ENCODE measurements around the gene TBX10.
"Not testable (repeated sequence)": the region's sequence is repeated elsewhere in the genome, so short reads cannot be mapped to it uniquely, and the experiment has no call there.

TBX10 gene

GRCh38 chr11:67639438-67639859 is at the start of gene TBX10:
Gene TBX10, minus strand, starts transcription at chr11:67639763. Its CDS starts 291 bp downstream, at chr11:67639472.
- no peak for FAIRE-seq

GRCh38 chr11:67689178-67689577 is 49.6 kb upstream of the TBX10 start:
- TF ChIP-seq POLR2A (IDR thresholded peaks at IDR 0.05; ENCODE audit: low read depth, low read length), result no peak
- FAIRE-seq, result no peak
- DNase-seq (ENCODE audit: insufficient read length, low spot score), result no peak

More at GRCh38 chr11:67639438-67639859, at the start of gene TBX10:
- DNase-seq (ENCODE audit: insufficient read length, low spot score), result no peak
- TF ChIP-seq POLR2A (IDR thresholded peaks at IDR 0.05; ENCODE audit: low read depth, low read length), result no peak

GRCh38 chr11:67687986-67688385 is 48.4 kb upstream of the TBX10 start:
- no peak for FAIRE-seq
- no peak for DNase-seq (ENCODE audit: insufficient read length, low spot score)
- no peak for TF ChIP-seq POLR2A (IDR thresholded peaks at IDR 0.05; ENCODE audit: low read depth, low read length)

- not testable (repeated sequence) for DNase-seq (ENCODE audit: insufficient read length, low spot score); FAIRE-seq
These were observed 46.2 kb upstream of the TBX10 start for GRCh38 chr11:67685641-67686332.

- FAIRE-seq; DNase-seq (ENCODE audit: insufficient read length, low spot score): not testable (repeated sequence)
These were observed 42.8 kb upstream of the TBX10 start for GRCh38 chr11:67682126-67683034.

GRCh38 chr11:67680696-67681470 is 41.3 kb upstream of the TBX10 start:
- no peak for DNase-seq (ENCODE audit: insufficient read length, low spot score)
- TF ChIP-seq POLR2A (IDR thresholded peaks at IDR 0.05; ENCODE audit: low read depth, low read length), result no peak
- no peak for FAIRE-seq

GRCh38 chr11:67675058-67675747 is 35.6 kb upstream of the TBX10 start:
- TF ChIP-seq POLR2A (IDR thresholded peaks at IDR 0.05; ENCODE audit: low read depth, low read length), result no peak

GRCh38 chr11:67674442-67674871 is 34.9 kb upstream of the TBX10 start, which contains the start of gene ALDH3B2:
Gene ALDH3B2, minus strand, starts transcription at chr11:67674623. Its CDS starts 7,688 bp downstream, at chr11:67666935.
- no peak for FAIRE-seq
- no peak for TF ChIP-seq POLR2A (IDR thresholded peaks at IDR 0.05; ENCODE audit: low read depth, low read length)
- no peak for DNase-seq (ENCODE audit: insufficient read length, low spot score)

More at GRCh38 chr11:67675058-67675747, 35.6 kb upstream of the TBX10 start:
- DNase-seq (ENCODE audit: insufficient read length, low spot score) (no peak), FAIRE-seq (no peak)

- no peak for FAIRE-seq
These were observed 34.3 kb upstream of the TBX10 start for GRCh38 chr11:67673902-67674301.

GRCh38 chr11:67673358-67673757 is 33.8 kb upstream of the TBX10 start:
- TF ChIP-seq POLR2A (IDR thresholded peaks at IDR 0.05; ENCODE audit: low read depth, low read length), result no peak
- FAIRE-seq, result no peak
- no peak for DNase-seq (ENCODE audit: insufficient read length, low spot score)

More at GRCh38 chr11:67673902-67674301, 34.3 kb upstream of the TBX10 start:
- TF ChIP-seq POLR2A (IDR thresholded peaks at IDR 0.05; ENCODE audit: low read depth, low read length), result no peak
- DNase-seq (ENCODE audit: insufficient read length, low spot score), result no peak

GRCh38 chr11:67671211-67671520 is 31.6 kb upstream of the TBX10 start:
- no peak for TF ChIP-seq POLR2A (IDR thresholded peaks at IDR 0.05; ENCODE audit: low read depth, low read length)

GRCh38 chr11:67670316-67671210 is 31.0 kb upstream of the TBX10 start:
- FAIRE-seq, result no peak
- TF ChIP-seq POLR2A (IDR thresholded peaks at IDR 0.05; ENCODE audit: low read depth, low read length), result no peak

More at GRCh38 chr11:67671211-67671520, 31.6 kb upstream of the TBX10 start:
- no peak for DNase-seq (ENCODE audit: insufficient read length, low spot score)
- FAIRE-seq, result no peak

More at GRCh38 chr11:67670316-67671210, 31.0 kb upstream of the TBX10 start:
- DNase-seq (ENCODE audit: insufficient read length, low spot score), result no peak
